GM12873 (cell line): ENCODE results near the gene HUS1.

ENCODE experiments used
- CTCF ChIP-seq: IDR thresholded peaks from 2 replicates; pipeline ENCODE4 v1.5.1; 2012; ENCODE audit warnings: low read depth, mild to moderate bottlenecking, moderate library complexity, low read length, control low read depth; ENCODE audit not compliant: insufficient read depth; ENCODE audit errors: missing control alignments

HUS1 gene

GRCh38 chr7:47924266-47924665 lies 55.1 kb downstream of the HUS1 start:
- TF ChIP-seq CTCF, result no peak

- TF ChIP-seq CTCF, result no peak
These were observed 63.8 kb downstream of the HUS1 start for GRCh38 chr7:47915616-47915976.

GRCh38 chr7:47914717-47915615 lies 64.4 kb downstream of the HUS1 start:
- no peak for TF ChIP-seq CTCF
